ENCODE measurements around the gene CCL14. TPM values are rescaled to one million over a fixed set of nuclear protein-coding genes. Genes with fewer than 3 reads are reported as not detected.

CCL14 gene
- total and polyA plus RNA-seq, 2 of the 13 experiments (the other 11 are each of a cell fraction or from before 2014, with no cell fraction given): 1.1 to 1.7 TPM

DNA sequence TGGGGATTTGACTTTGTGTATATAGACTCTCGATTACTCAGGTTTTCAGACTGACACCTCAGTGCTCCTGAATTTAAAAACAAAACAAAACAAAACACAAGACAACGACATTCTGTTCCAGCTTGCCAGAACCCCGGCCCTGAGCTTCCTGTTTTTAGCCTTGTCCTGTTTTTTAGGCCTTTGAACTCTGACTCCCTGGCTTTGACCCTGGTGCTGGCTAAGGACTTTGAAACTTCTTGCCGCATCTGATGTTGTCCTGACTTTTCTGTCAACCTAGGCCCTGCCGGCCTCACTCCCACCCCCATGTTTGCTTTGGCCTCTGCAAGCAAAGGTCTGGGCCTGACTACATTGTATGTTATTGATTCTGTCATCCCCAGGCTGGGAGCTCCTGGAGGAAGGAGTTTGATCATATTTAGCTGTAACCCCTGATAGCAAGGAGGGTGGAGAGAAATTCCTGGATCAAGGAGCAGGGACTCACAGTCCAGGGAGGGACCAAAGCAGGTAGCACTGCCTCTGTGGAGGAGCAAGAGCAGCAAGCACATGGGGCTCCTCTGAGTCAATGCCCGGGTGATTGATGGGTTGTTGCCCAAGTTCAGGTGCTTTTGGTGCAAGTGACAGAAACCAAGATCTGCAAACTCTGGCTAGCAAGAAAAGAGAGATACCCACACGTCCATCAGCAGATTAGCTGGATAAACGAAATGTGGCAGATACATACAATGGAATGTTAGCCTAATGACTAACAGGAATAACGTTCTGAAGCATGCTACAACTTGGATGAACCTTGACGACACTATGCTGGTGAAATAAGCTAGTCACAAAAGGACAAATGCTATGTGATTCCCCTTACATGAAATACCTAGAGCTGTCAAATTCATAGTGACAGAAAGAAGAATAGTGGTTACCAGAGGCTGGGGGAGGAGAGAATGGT is 12.9 kb downstream of the CCL14 start (continued):
- no peak for TF ChIP-seq GZF1 (CRISPR knock-in tag; IDR thresholded peaks at IDR 0.05)
- TF ChIP-seq CC2D1A (CRISPR knock-in tag; IDR thresholded peaks at IDR 0.05): no peak
- TF ChIP-seq, protein P1, sequence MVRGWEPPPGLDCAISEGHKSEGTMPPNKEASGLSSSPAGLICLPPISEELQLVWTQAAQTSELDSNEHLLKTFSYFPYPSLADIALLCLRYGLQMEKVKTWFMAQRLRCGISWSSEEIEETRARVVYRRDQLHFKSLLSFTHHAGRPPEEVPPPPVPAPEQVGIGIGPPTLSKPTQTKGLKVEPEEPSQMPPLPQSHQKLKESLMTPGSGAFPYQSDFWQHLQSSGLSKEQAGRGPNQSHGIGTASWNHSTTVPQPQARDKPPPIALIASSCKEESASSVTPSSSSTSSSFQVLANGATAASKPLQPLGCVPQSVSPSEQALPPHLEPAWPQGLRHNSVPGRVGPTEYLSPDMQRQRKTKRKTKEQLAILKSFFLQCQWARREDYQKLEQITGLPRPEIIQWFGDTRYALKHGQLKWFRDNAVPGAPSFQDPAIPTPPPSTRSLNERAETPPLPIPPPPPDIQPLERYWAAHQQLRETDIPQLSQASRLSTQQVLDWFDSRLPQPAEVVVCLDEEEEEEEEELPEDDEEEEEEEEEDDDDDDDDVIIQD (CRISPR knock-in tag; IDR thresholded peaks at IDR 0.05; ENCODE audit: low read depth): peak; percentile 63; the same call in 1 of the 2 replicates
- TF ChIP-seq KDM3A (CRISPR knock-in tag; IDR thresholded peaks at IDR 0.05; ENCODE audit: low read depth): peak; percentile 76
- peak; percentile 93; the same call in 1 of the 2 replicates for TF ChIP-seq KDM4B (CRISPR knock-in tag; IDR thresholded peaks at IDR 0.05)
- peak; percentile 96 for TF ChIP-seq NCOA1 (CRISPR knock-in tag; IDR thresholded peaks at IDR 0.05)
- peak; percentile 95; the same call in 1 of the 2 replicates for TF ChIP-seq ZNF350 (CRISPR knock-in tag; IDR thresholded peaks at IDR 0.05; ENCODE audit: borderline replicate concordance, low read depth)
- TF ChIP-seq PAF1 (CRISPR knock-in tag; IDR thresholded peaks at IDR 0.05): no peak
- TF ChIP-seq ASH2L (IDR thresholded peaks at IDR 0.05; ENCODE audit: insufficient read length, low read depth, low read length): peak; percentile 99
- peak; percentile 75; the same call in 1 of the 2 replicates for TF ChIP-seq MAZ (IDR thresholded peaks at IDR 0.05; ENCODE audit: borderline replicate concordance, low read depth, low read length)
- peak; percentile 67 for TF ChIP-seq MAZ (CRISPR knock-in tag; IDR thresholded peaks at IDR 0.05; ENCODE audit: low read depth)
- TF ChIP-seq, protein P2, sequence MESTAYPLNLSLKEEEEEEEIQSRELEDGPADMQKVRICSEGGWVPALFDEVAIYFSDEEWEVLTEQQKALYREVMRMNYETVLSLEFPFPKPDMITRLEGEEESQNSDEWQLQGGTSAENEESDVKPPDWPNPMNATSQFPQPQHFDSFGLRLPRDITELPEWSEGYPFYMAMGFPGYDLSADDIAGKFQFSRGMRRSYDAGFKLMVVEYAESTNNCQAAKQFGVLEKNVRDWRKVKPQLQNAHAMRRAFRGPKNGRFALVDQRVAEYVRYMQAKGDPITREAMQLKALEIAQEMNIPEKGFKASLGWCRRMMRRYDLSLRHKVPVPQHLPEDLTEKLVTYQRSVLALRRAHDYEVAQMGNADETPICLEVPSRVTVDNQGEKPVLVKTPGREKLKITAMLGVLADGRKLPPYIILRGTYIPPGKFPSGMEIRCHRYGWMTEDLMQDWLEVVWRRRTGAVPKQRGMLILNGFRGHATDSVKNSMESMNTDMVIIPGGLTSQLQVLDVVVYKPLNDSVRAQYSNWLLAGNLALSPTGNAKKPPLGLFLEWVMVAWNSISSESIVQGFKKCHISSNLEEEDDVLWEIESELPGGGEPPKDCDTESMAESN (CRISPR knock-in tag; conservative IDR thresholded peaks at IDR 0.05): peak; percentile 61; the same call in 1 of the 2 replicates
- TF ChIP-seq HDAC2 (CRISPR knock-in tag; IDR thresholded peaks at IDR 0.05): peak; percentile 96
- 0 out of 4 replicates have a peak, but pooled peaks have one; percentile 29 to 40 for TF ChIP-seq POLR2A (IDR thresholded peaks at IDR 0.05; ENCODE audit: insufficient read depth in 1 of 2, low read depth in 2 of 2, low read length in 2 of 2)
- no peak for TF ChIP-seq NFIB (CRISPR knock-in tag; IDR thresholded peaks at IDR 0.05; ENCODE audit: borderline replicate concordance)
- TF ChIP-seq, protein P3, sequence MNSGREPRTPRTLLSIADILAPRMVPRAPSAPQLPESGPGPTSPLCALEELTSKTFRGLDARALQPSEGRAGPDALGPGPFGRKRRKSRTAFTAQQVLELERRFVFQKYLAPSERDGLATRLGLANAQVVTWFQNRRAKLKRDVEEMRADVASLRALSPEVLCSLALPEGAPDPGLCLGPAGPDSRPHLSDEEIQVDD (CRISPR knock-in tag; IDR thresholded peaks at IDR 0.05; ENCODE audit: borderline replicate concordance): no peak
- TF ChIP-seq GTF3A (CRISPR knock-in tag; conservative IDR thresholded peaks at IDR 0.05): no peak
- TF ChIP-seq U2AF1 (optimal IDR thresholded peaks at IDR 0.05; ENCODE audit: low read depth, low read length): no peak
- TF ChIP-seq PHF8 (CRISPR knock-in tag; IDR thresholded peaks at IDR 0.05): peak; percentile 66
- TF ChIP-seq TBX3 (IDR thresholded peaks at IDR 0.05; ENCODE audit: borderline replicate concordance): peak; percentile 75; the same call in 1 of the 2 replicates
- TF ChIP-seq, protein P4, sequence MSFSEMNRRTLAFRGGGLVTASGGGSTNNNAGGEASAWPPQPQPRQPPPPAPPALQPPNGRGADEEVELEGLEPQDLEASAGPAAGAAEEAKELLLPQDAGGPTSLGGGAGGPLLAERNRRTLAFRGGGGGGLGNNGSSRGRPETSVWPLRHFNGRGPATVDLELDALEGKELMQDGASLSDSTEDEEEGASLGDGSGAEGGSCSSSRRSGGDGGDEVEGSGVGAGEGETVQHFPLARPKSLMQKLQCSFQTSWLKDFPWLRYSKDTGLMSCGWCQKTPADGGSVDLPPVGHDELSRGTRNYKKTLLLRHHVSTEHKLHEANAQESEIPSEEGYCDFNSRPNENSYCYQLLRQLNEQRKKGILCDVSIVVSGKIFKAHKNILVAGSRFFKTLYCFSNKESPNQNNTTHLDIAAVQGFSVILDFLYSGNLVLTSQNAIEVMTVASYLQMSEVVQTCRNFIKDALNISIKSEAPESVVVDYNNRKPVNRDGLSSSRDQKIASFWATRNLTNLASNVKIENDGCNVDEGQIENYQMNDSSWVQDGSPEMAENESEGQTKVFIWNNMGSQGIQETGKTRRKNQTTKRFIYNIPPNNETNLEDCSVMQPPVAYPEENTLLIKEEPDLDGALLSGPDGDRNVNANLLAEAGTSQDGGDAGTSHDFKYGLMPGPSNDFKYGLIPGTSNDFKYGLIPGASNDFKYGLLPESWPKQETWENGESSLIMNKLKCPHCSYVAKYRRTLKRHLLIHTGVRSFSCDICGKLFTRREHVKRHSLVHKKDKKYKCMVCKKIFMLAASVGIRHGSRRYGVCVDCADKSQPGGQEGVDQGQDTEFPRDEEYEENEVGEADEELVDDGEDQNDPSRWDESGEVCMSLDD (CRISPR knock-in tag; IDR thresholded peaks at IDR 0.05; ENCODE audit: borderline replicate concordance): no peak; the same call in 1 of the 2 replicates
